Measurements from ENCODE around the gene SLC39A7.

The SLC39A7 gene

DNA sequence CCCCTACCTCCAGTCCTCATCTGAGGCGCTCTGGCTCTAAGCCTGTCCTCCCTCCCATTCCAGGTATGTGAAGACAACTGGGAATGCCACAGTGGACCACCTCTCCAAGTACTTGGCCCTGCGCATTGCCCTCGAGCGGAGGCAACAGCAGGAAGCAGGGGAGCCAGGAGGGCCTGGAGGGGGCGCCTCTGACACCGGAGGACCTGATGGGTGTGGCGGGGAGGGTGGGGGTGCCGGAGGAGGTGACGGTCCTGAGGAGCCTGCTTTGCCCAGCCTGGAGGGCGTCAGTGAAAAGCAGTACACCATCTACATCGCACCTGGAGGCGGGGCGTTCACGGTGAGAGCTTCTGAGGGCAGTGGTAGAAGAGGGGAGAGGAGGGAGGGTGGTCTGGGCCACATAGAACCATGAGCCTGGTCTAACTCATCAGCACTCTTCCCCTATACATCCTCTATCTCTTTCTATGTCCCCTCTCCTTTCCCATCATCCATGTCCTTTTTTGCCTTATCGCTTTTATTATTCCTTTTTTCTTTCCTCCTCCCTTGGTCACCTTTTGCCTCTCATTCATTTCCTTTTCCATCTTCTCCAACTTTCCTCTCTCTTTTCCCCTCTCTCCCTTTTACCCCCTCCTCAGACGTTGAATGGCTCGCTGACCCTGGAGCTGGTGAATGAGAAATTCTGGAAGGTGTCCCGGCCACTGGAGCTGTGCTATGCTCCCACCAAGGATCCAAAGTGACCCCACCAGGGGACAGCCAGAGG, 11.2 kb downstream of the SLC39A7 start:
- TF ChIP-seq, protein P1, sequence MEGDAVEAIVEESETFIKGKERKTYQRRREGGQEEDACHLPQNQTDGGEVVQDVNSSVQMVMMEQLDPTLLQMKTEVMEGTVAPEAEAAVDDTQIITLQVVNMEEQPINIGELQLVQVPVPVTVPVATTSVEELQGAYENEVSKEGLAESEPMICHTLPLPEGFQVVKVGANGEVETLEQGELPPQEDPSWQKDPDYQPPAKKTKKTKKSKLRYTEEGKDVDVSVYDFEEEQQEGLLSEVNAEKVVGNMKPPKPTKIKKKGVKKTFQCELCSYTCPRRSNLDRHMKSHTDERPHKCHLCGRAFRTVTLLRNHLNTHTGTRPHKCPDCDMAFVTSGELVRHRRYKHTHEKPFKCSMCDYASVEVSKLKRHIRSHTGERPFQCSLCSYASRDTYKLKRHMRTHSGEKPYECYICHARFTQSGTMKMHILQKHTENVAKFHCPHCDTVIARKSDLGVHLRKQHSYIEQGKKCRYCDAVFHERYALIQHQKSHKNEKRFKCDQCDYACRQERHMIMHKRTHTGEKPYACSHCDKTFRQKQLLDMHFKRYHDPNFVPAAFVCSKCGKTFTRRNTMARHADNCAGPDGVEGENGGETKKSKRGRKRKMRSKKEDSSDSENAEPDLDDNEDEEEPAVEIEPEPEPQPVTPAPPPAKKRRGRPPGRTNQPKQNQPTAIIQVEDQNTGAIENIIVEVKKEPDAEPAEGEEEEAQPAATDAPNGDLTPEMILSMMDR (IDR thresholded peaks at IDR 0.05; ENCODE audit: borderline replicate concordance, control extremely low read depth, extremely low read depth, insufficient read depth, missing control alignments): no peak
- peak; percentile 24 for DNase-seq (ENCODE audit: low spot score)
- in situ Hi-C loops (cut with MboI; ENCODE audit: low sequenced_read_pairs, unreplicated experiment): no loop called here

DNA sequence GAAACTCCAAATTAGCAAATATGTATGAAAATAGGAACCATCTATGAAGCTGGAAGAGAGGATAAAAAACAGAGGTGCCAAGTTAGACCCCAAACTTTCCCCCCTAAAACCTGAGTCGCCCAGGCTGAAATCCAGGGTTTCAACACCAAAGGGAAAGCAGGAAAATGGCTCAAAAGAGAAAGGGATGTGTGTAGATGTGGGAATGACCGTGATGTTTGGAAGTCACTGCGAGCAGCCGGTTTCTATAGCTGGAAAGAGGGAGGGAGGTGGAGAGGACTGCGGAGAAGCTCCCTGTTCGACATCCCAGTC, 12.1 kb downstream of the SLC39A7 start:
- DNase-seq (ENCODE audit: low spot score): no peak
- TF ChIP-seq, protein P1 (IDR thresholded peaks at IDR 0.05; ENCODE audit: borderline replicate concordance, control extremely low read depth, extremely low read depth, insufficient read depth, missing control alignments): no peak
- in situ Hi-C loops (cut with MboI; ENCODE audit: low sequenced_read_pairs, unreplicated experiment): no loop called here

DNA sequence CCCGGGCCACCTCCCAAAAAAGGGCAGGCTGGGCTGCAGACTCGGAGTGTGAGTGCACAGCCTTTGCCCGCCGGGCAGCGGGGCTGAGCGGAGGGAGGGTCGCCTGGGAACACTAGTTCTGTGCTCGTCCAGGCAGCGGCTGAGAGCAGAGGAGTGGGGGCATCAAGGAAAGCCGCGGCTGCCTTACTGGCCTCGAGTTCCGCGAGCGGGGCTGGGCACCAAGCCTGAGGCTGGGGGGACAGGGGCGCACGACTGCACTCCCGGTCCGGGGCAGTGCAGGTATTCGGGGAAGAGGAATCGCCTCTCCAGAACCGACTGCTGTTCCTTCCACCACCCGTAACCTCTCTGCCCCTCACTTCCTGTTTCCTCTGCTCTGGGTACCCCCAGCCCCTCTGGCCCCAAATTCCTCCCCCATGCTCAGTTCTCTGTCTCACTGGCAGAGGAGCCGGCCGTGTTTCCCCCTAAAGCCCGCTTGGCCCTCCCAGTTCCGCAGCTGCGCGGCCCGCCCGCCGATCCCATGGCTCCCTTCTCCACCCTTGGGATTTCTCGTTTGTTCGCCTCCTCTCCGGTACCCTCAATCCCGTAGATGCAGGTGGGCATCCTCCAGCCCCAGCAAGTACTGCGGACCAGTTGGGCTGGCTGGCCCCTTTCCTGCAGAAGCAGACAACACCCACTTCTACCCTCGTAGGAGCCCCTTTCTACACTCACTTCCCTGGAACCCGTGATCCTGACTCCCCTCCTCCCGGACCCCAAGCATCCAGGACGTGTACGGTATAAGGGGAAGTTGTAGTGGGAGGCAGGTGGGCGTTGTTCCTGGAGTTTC, 12.7 kb downstream of the SLC39A7 start:
- TF ChIP-seq, protein P1 (IDR thresholded peaks at IDR 0.05; ENCODE audit: borderline replicate concordance, control extremely low read depth, extremely low read depth, insufficient read depth, missing control alignments): no peak
- in situ Hi-C loops (cut with MboI; ENCODE audit: low sequenced_read_pairs, unreplicated experiment): no loop called here
- DNase-seq (ENCODE audit: low spot score): peak; percentile 59

DNA sequence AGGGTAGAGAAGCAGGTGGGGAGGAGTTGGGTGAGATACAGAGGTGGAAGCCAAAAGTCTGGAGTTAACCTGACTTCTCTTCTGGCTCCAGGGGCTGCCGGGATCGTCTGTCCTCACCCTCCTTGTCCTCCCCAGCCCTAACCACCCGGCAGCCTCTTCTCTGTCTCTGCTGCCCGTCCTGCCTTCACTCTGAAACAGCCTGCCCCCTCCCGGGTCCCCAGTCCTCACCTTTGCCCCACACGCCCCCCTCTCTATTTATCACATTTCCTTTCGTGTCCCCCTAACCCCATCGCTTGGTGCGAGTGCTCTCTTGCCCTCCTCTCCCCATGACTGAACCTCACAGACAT, 13.3 kb downstream of the SLC39A7 start:
- in situ Hi-C loops (cut with MboI; ENCODE audit: low sequenced_read_pairs, unreplicated experiment): no loop called here
- DNase-seq (ENCODE audit: low spot score): no peak
- TF ChIP-seq, protein P1 (IDR thresholded peaks at IDR 0.05; ENCODE audit: borderline replicate concordance, control extremely low read depth, extremely low read depth, insufficient read depth, missing control alignments): no peak

DNA sequence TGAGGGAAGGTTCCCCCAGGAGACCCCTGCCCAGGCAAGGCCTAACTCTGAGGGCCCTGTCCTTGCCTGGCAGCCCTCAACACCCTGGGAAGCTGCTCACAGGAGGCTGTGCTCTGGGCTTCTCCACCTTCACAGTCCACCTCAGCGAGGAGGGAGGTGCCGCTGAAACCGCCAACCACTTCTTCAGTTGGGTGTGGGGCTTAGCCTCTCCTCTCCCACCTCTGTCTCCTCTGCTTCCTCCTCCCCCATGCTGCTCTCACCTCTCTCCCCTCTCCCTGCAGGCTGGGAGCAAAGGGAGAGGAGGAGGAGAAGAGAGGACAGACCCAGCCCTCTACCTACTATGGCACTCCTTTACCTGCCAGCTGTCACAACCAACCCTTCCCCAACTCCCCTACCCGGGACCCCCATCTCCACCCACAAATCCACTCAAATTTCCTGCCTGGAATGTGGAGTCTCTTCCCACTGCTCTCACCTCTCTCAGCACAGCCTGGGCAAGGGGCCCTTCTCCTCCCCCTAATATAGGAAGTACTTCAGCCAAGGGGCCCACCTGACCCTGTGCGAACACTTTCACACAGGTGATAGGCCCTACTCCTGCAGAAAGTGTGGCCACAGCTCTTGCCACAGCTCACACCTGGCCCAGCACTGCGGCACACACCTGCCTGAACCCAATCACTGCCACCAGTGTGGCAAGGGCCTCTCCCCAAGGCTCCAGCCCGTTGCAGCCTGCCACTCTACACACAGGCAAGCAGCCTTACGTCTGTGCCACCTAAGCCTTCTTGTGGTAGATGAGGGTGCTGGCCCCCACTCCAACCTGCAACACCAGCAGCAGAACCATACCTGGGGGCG, 14.8 kb downstream of the SLC39A7 start:
- in situ Hi-C loops (cut with MboI; ENCODE audit: low sequenced_read_pairs, unreplicated experiment): no loop called here
- peak; percentile 22 for DNase-seq (ENCODE audit: low spot score)
- TF ChIP-seq, protein P1 (IDR thresholded peaks at IDR 0.05; ENCODE audit: borderline replicate concordance, control extremely low read depth, extremely low read depth, insufficient read depth, missing control alignments): no peak

DNA sequence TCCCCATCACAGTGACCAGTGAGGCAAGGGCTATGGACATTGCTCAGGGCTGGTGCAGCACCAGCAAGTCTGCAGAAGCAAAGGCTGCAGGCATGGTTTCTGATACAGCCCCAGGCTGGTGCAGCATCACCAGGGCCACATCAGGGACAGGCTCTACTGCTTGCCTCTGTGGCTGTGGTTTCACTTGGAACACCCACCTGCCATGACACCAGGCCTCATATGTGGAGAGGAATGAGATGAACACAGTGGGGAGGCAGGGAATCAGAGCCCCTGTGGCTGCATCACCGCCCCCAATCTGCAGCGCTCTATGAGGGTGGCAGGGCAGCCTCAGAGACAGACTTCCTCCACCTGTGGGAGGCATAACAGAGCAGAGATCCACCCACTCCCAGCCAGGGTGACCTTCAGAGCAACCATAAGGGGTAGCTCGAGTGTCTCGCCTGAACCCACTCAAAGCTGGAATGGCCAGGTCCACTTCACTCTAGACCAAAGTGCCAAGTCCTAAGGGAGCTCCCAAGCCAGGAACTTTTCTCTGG, 15.5 kb downstream of the SLC39A7 start:
- DNase-seq (ENCODE audit: low spot score): peak; percentile 10
- in situ Hi-C loops (cut with MboI; ENCODE audit: low sequenced_read_pairs, unreplicated experiment): no loop called here
- TF ChIP-seq, protein P1 (IDR thresholded peaks at IDR 0.05; ENCODE audit: borderline replicate concordance, control extremely low read depth, extremely low read depth, insufficient read depth, missing control alignments): no peak

Data from GM13976 (cell line).